GM21576 (cell line): ENCODE results near the gene KRTAP5-7.
"Not testable (repeated sequence)": the region's sequence is repeated elsewhere in the genome, so short reads cannot be mapped to it uniquely, and the experiment has no call there.

ENCODE experiments used
- ATAC-seq: cut with Tn5 transposase; IDR thresholded peaks from one replicate; pipeline ENCODE4 v1.9.1; 2021; ENCODE audit warnings: mild to moderate bottlenecking, moderate library complexity; ENCODE audit not compliant: unreplicated experiment

Gene KRTAP5-7

GRCh38 chr11:71556018-71556417 lies 29.0 kb downstream of the KRTAP5-7 start:
- ATAC-seq = no peak

- ATAC-seq = no peak
Measured at GRCh38 chr11:71557257-71557656, 30.2 kb downstream of the KRTAP5-7 start.

- ATAC-seq = no peak
Measured at GRCh38 chr11:71558996-71559395, 31.9 kb downstream of the KRTAP5-7 start.

- no peak for ATAC-seq
Measured at GRCh38 chr11:71562120-71562519, 35.1 kb downstream of the KRTAP5-7 start.

GRCh38 chr11:71563406-71563805 lies 36.3 kb downstream of the KRTAP5-7 start:
- no peak for ATAC-seq

GRCh38 chr11:71564430-71564829 lies 37.4 kb downstream of the KRTAP5-7 start:
- no peak for ATAC-seq

- ATAC-seq = no peak
Measured at GRCh38 chr11:71565263-71565662, 38.2 kb downstream of the KRTAP5-7 start, which contains the start of gene KRTAP5-10. Gene KRTAP5-10, plus strand, starts transcription at chr11:71565563. Its CDS starts 25 bp downstream, at chr11:71565588.

- no peak for ATAC-seq
Measured at GRCh38 chr11:71566081-71566620, 39.1 kb downstream of the KRTAP5-7 start.

GRCh38 chr11:71566626-71567599 lies 39.8 kb downstream of the KRTAP5-7 start:
- not testable (repeated sequence) for ATAC-seq

GRCh38 chr11:71567633-71568032 lies 40.6 kb downstream of the KRTAP5-7 start:
- not testable (repeated sequence) for ATAC-seq

GRCh38 chr11:71568704-71569349 lies 41.8 kb downstream of the KRTAP5-7 start:
- no peak for ATAC-seq

GRCh38 chr11:71571101-71571850 lies 44.2 kb downstream of the KRTAP5-7 start:
- ATAC-seq = not testable (repeated sequence)

- ATAC-seq = no peak
Measured at GRCh38 chr11:71572811-71573210, 45.7 kb downstream of the KRTAP5-7 start.

GRCh38 chr11:71574418-71574817 lies 47.4 kb downstream of the KRTAP5-7 start:
- ATAC-seq = no peak

GRCh38 chr11:71575723-71576424 lies 48.8 kb downstream of the KRTAP5-7 start:
- no peak for ATAC-seq

- ATAC-seq = not testable (repeated sequence)
Measured at GRCh38 chr11:71576688-71577465, 49.8 kb downstream of the KRTAP5-7 start.

GRCh38 chr11:71577469-71578004 lies 50.5 kb downstream of the KRTAP5-7 start:
- no peak for ATAC-seq
